HEK293 (cell line): ENCODE results near the gene STOX2.

Source experiments
- CTCF ChIA-PET: fragments of 350-600 bp; formaldehyde crosslinking; extraction: SDS; loops from one replicate; lab custom pipeline; 2021; ENCODE audit warnings: antibody characterized with exemption; lab: Yijun Ruan, JAX
- POLR2A ChIA-PET: fragments of 300-600 bp; formaldehyde crosslinking; extraction: SDS; loops from one replicate; lab custom pipeline; 2020; ENCODE audit warnings: antibody characterized with exemption, inconsistent platforms; lab: Yijun Ruan, JAX
- H3K27ac ChIP-seq: fragments of 200-500 bp; sonication (Bioruptor generic); 2 replicates; pipeline ENCODE4 v1.5.1; 2014; ENCODE audit warnings: low read depth, low read length, control low read depth, inconsistent platforms; ENCODE audit errors: extremely low read depth
- H3K36me3 ChIP-seq, 2 experiments: fragments of 200-500 bp in 1 of 2; sonication (Bioruptor generic) in 1 of 2; 1 replicate in 1 of 2; 2 replicates in 1 of 2; pipeline ENCODE4 v1.5.1; 2014 to 2017; ENCODE audit warnings: inconsistent platforms in 2 of 2, low read length in 2 of 2; ENCODE audit not compliant: control insufficient read depth in 2 of 2, insufficient read depth in 1 of 2
- H3K4me1 ChIP-seq: fragments of 200-500 bp; sonication (Bioruptor generic); 2 replicates; pipeline ENCODE4 v1.5.1; 2014; ENCODE audit warnings: mild to moderate bottlenecking, low read length, inconsistent platforms; ENCODE audit not compliant: control insufficient read depth, insufficient read depth
- H3K4me3 ChIP-seq: 2 replicates; pipeline ENCODE4 v1.5.1; 2011; ENCODE audit warnings: low read depth, mild to moderate bottlenecking, control low read depth, low read length, moderate library complexity
- H3K9me3 ChIP-seq: fragments of 200-500 bp; sonication (Bioruptor generic); 2 replicates; pipeline ENCODE4 v1.5.1; 2014; ENCODE audit warnings: low read depth, low read length, inconsistent platforms; ENCODE audit not compliant: control insufficient read depth, insufficient read depth
- KLF8 ChIP-seq: fragments of 450-650 bp; formaldehyde crosslinking; IDR thresholded peaks from 2 replicates; pipeline ENCODE4 v1.5.1; 2016; ENCODE audit warnings: missing biosample characterization, missing genetic modification characterization
- OSR2 ChIP-seq: fragments of 450-650 bp; formaldehyde crosslinking; IDR thresholded peaks from 2 replicates; pipeline ENCODE4 v1.5.1; 2016; ENCODE audit warnings: missing biosample characterization, missing genetic modification characterization
- ZFHX2 ChIP-seq: fragments of 450-650 bp; formaldehyde crosslinking; conservative IDR thresholded peaks from 2 replicates; pipeline ENCODE4 v1.5.1; 2016; ENCODE audit warnings: missing biosample characterization, missing genetic modification characterization
- ZIC2 ChIP-seq: fragments of 450-650 bp; formaldehyde crosslinking; IDR thresholded peaks from 2 replicates; pipeline ENCODE4 v1.5.1; 2016; ENCODE audit warnings: missing biosample characterization, missing genetic modification characterization
- ZNF138 ChIP-seq: fragments of 450-650 bp; formaldehyde crosslinking; IDR thresholded peaks from 2 replicates; pipeline ENCODE4 v1.5.1; 2016; ENCODE audit warnings: missing biosample characterization, missing genetic modification characterization, borderline replicate concordance
- ZNF211 ChIP-seq: fragments of 450-650 bp; formaldehyde crosslinking; IDR thresholded peaks from 2 replicates; pipeline ENCODE4 v1.5.1; 2016; ENCODE audit warnings: low read depth, missing biosample characterization, missing genetic modification characterization
- ZNF48 ChIP-seq: fragments of 450-650 bp; formaldehyde crosslinking; IDR thresholded peaks from 2 replicates; pipeline ENCODE4 v1.5.1; 2016; ENCODE audit warnings: missing biosample characterization, missing genetic modification characterization
- ZNF549 ChIP-seq: fragments of 450-650 bp; IDR thresholded peaks from 2 replicates; pipeline ENCODE4 v1.5.1; 2018; ENCODE audit warnings: missing biosample characterization, missing genetic modification characterization, mild to moderate bottlenecking, inconsistent platforms, moderate library complexity
- ZNF561 ChIP-seq: fragments of 450-650 bp; IDR thresholded peaks from 2 replicates; pipeline ENCODE4 v1.5.1; 2018; ENCODE audit warnings: missing biosample characterization, missing genetic modification characterization, borderline replicate concordance
- ZNF596 ChIP-seq: fragments of 450-650 bp; IDR thresholded peaks from 2 replicates; pipeline ENCODE4 v1.5.0; 2018; ENCODE audit warnings: missing biosample characterization, mild to moderate bottlenecking, missing genetic modification characterization, moderate library complexity
- ZNF658 ChIP-seq: fragments of 450-650 bp; formaldehyde crosslinking; IDR thresholded peaks from 2 replicates; pipeline ENCODE4; 2016; ENCODE audit warnings: missing biosample characterization, missing genetic modification characterization
- ZNF701 ChIP-seq: fragments of 450-650 bp; formaldehyde crosslinking; IDR thresholded peaks from 2 replicates; pipeline ENCODE4 v1.5.1; 2016; ENCODE audit warnings: missing biosample characterization, missing genetic modification characterization
- ZNF776 ChIP-seq: fragments of 450-650 bp; formaldehyde crosslinking; IDR thresholded peaks from 2 replicates; pipeline ENCODE4 v1.5.0; 2017; ENCODE audit warnings: missing biosample characterization, missing genetic modification characterization, borderline replicate concordance
- ZNF843 ChIP-seq: fragments of 450-650 bp; formaldehyde crosslinking; IDR thresholded peaks from 2 replicates; pipeline ENCODE4 v1.5.1; 2016; ENCODE audit warnings: missing biosample characterization, missing genetic modification characterization
- TF ChIP-seq, protein P1 (sequence below): fragments of 450-650 bp; formaldehyde crosslinking; IDR thresholded peaks from 2 replicates; pipeline ENCODE4 v1.5.1; 2016; ENCODE audit warnings: missing biosample characterization, missing genetic modification characterization
- TF ChIP-seq, protein P2 (sequence below): fragments of 450-650 bp; formaldehyde crosslinking; IDR thresholded peaks from 2 replicates; pipeline ENCODE4 v1.5.1; 2016; ENCODE audit warnings: missing biosample characterization, missing genetic modification characterization
- TF ChIP-seq, protein P3 (sequence below): fragments of 450-650 bp; formaldehyde crosslinking; IDR thresholded peaks from 2 replicates; pipeline ENCODE4 v1.5.0; 2017; ENCODE audit warnings: missing biosample characterization, missing genetic modification characterization, borderline replicate concordance
- TF ChIP-seq, protein P4 (sequence below): fragments of 450-650 bp; formaldehyde crosslinking; conservative IDR thresholded peaks from 2 replicates; pipeline ENCODE4 v1.5.1; 2016; ENCODE audit warnings: low read depth, missing biosample characterization, missing genetic modification characterization
- TF ChIP-seq, protein P5 (sequence below): fragments of 450-650 bp; formaldehyde crosslinking; IDR thresholded peaks from 2 replicates; pipeline ENCODE4 v1.5.1; 2017; ENCODE audit warnings: missing biosample characterization, missing genetic modification characterization
- TF ChIP-seq, protein P6 (sequence below): sonication (generic); formaldehyde crosslinking; IDR thresholded peaks from 2 replicates; pipeline ENCODE4 v1.8.1; 2022; ENCODE audit warnings: mild to moderate bottlenecking, moderate library complexity, missing genetic modification reagents

Gene STOX2

DNA sequence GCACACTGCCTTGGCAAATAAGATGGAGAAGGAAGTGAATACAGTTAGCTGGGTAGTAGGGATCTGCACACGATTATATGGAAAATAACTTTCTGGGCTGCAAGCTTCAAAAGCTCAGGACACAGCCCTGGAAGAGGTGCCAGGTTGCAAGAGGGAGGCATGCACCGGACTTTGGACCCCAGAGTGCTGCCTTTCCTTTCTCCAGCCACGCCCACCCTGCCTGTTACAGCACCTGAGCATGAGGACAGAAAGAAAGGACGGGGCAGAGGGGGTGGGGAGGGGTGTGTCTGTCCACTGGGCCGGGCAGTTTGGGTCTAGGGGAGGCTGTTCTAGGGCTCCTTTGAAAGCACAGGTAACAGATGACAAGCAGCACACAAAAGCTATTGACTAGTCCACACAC, 159.8 kb downstream of the STOX2 start:
- CTCF ChIA-PET, result no interaction called here
- Histone ChIP-seq H3K4me1 (peaks cover 5% of the 10 kb centered on the region), H3K27ac (no peak overlapping the region), H3K36me3 (no peaks in the 10 kb centered on the region), H3K4me3 (no peak overlapping the region), H3K9me3 (no peaks in the 10 kb centered on the region)
- TF ChIP-seq ZFHX2 (tag by site-specific recombination) (no peak), ZNF658 (tag by site-specific recombination) (no peak)
- POLR2A ChIA-PET, result no interaction called here

DNA sequence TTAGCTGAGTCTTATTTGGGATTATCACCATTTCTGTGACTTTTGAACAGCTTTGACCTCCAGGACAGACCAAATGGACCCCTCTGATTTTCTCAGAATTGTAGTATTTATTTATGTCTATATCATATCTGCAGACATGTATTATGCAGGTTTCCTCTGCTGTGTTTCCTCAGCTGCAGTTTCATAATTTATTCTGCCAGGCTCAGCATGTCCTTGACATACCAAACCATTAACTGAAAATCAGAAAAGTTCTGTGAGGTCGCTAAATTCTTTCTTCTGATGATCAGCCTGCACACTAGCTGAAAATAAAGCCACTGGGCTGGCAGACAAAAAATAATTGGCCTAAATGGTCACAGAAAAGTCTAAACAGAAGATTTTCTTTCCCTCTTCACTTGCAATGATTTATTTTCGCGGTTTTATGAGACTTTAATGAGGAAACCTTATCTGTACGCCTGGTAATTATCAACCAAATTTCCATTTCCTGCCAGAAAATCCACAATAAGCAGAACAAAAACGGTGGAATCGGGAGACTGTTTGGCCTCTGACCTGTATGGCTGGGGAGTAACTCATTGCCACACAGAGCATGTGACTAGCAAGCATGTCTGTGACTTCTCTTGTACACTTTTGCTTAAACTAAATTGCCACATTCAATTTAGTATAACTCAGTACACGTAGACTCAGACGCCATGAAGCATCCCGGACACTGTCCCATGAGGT, 161.6 kb downstream of the STOX2 start:
- H3K36me3 ChIP-seq, result no peaks in the 10 kb centered on the region
- ChIA-PET POLR2A (no interaction called here), CTCF (interaction anchor here (0.9 kb wide), 1 partner anchor 29 kb away, joined by 3 read pairs; no protein-coding TSS in a partner anchor)
- no peak for TF ChIP-seq ZIC2
- TF ChIP-seq, protein P1, sequence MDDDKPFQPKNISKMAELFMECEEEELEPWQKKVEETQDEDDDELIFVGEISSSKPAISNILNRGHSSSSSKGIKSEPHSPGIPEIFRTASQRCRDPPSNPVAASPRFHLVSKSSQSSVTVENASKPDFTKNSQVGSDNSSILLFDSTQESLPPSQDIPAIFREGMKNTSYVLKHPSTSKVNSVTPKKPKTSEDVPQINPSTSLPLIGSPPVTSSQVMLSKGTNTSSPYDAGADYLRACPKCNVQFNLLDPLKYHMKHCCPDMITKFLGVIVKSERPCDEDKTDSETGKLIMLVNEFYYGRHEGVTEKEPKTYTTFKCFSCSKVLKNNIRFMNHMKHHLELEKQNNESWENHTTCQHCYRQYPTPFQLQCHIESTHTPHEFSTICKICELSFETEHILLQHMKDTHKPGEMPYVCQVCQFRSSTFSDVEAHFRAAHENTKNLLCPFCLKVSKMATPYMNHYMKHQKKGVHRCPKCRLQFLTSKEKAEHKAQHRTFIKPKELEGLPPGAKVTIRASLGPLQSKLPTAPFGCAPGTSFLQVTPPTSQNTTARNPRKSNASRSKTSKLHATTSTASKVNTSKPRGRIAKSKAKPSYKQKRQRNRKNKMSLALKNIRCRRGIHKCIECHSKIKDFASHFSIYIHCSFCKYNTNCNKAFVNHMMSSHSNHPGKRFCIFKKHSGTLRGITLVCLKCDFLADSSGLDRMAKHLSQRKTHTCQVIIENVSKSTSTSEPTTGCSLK (tag by site-specific recombination), result no peak
- no peak for TF ChIP-seq ZNF596 (tag by site-specific recombination)
- no peak for TF ChIP-seq ZNF701
- TF ChIP-seq ZNF138 (tag by site-specific recombination), result no peak
- TF ChIP-seq, protein P2, sequence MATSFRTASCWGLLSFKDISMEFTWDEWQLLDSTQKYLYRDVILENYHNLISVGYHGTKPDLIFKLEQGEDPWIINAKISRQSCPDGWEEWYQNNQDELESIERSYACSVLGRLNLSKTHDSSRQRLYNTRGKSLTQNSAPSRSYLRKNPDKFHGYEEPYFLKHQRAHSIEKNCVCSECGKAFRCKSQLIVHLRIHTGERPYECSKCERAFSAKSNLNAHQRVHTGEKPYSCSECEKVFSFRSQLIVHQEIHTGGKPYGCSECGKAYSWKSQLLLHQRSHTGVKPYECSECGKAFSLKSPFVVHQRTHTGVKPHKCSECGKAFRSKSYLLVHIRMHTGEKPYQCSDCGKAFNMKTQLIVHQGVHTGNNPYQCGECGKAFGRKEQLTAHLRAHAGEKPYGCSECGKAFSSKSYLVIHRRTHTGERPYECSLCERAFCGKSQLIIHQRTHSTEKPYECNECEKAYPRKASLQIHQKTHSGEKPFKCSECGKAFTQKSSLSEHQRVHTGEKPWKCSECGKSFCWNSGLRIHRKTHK (tag by site-specific recombination), result no peak
- no peak for TF ChIP-seq ZNF48 (tag by site-specific recombination)
- 0 out of 2 replicates have a peak, but pooled peaks have one; percentile 36 for TF ChIP-seq ZNF843 (tag by site-specific recombination)
- TF ChIP-seq, protein P3, sequence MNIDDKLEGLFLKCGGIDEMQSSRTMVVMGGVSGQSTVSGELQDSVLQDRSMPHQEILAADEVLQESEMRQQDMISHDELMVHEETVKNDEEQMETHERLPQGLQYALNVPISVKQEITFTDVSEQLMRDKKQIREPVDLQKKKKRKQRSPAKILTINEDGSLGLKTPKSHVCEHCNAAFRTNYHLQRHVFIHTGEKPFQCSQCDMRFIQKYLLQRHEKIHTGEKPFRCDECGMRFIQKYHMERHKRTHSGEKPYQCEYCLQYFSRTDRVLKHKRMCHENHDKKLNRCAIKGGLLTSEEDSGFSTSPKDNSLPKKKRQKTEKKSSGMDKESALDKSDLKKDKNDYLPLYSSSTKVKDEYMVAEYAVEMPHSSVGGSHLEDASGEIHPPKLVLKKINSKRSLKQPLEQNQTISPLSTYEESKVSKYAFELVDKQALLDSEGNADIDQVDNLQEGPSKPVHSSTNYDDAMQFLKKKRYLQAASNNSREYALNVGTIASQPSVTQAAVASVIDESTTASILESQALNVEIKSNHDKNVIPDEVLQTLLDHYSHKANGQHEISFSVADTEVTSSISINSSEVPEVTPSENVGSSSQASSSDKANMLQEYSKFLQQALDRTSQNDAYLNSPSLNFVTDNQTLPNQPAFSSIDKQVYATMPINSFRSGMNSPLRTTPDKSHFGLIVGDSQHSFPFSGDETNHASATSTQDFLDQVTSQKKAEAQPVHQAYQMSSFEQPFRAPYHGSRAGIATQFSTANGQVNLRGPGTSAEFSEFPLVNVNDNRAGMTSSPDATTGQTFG (tag by site-specific recombination), result no peak
- TF ChIP-seq OSR2 (tag by site-specific recombination), result peak; percentile 40; the same call in 1 of the 2 replicates
- no peak for TF ChIP-seq ZNF549 (tag by site-specific recombination)
- TF ChIP-seq KLF8 (tag by site-specific recombination), result no peak
- TF ChIP-seq ZNF211 (tag by site-specific recombination), result no peak
- TF ChIP-seq ZNF561 (tag by site-specific recombination), result no peak
- TF ChIP-seq, protein P4, sequence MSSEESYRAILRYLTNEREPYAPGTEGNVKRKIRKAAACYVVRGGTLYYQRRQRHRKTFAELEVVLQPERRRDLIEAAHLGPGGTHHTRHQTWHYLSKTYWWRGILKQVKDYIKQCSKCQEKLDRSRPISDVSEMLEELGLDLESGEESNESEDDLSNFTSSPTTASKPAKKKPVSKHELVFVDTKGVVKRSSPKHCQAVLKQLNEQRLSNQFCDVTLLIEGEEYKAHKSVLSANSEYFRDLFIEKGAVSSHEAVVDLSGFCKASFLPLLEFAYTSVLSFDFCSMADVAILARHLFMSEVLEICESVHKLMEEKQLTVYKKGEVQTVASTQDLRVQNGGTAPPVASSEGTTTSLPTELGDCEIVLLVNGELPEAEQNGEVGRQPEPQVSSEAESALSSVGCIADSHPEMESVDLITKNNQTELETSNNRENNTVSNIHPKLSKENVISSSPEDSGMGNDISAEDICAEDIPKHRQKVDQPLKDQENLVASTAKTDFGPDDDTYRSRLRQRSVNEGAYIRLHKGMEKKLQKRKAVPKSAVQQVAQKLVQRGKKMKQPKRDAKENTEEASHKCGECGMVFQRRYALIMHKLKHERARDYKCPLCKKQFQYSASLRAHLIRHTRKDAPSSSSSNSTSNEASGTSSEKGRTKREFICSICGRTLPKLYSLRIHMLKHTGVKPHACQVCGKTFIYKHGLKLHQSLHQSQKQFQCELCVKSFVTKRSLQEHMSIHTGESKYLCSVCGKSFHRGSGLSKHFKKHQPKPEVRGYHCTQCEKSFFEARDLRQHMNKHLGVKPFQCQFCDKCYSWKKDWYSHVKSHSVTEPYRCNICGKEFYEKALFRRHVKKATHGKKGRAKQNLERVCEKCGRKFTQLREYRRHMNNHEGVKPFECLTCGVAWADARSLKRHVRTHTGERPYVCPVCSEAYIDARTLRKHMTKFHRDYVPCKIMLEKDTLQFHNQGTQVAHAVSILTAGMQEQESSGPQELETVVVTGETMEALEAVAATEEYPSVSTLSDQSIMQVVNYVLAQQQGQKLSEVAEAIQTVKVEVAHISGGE, result no peak
- TF ChIP-seq, protein P5, sequence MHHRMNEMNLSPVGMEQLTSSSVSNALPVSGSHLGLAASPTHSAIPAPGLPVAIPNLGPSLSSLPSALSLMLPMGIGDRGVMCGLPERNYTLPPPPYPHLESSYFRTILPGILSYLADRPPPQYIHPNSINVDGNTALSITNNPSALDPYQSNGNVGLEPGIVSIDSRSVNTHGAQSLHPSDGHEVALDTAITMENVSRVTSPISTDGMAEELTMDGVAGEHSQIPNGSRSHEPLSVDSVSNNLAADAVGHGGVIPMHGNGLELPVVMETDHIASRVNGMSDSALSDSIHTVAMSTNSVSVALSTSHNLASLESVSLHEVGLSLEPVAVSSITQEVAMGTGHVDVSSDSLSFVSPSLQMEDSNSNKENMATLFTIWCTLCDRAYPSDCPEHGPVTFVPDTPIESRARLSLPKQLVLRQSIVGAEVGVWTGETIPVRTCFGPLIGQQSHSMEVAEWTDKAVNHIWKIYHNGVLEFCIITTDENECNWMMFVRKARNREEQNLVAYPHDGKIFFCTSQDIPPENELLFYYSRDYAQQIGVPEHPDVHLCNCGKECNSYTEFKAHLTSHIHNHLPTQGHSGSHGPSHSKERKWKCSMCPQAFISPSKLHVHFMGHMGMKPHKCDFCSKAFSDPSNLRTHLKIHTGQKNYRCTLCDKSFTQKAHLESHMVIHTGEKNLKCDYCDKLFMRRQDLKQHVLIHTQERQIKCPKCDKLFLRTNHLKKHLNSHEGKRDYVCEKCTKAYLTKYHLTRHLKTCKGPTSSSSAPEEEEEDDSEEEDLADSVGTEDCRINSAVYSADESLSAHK, result 0 out of 2 replicates have a peak, but pooled peaks have one; percentile 38
- TF ChIP-seq ZNF776 (tag by site-specific recombination), result no peak
- TF ChIP-seq, protein P6, sequence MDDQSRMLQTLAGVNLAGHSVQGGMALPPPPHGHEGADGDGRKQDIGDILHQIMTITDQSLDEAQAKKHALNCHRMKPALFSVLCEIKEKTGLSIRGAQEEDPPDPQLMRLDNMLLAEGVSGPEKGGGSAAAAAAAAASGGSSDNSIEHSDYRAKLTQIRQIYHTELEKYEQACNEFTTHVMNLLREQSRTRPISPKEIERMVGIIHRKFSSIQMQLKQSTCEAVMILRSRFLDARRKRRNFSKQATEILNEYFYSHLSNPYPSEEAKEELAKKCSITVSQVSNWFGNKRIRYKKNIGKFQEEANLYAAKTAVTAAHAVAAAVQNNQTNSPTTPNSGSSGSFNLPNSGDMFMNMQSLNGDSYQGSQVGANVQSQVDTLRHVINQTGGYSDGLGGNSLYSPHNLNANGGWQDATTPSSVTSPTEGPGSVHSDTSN (CRISPR knock-in tag), result no peak

More for the DNA sequence above, 161.6 kb downstream of the STOX2 start:
- no peak overlapping the region for H3K27ac ChIP-seq
- H3K4me3 ChIP-seq, result no peak overlapping the region
- peaks cover 5% of the 10 kb centered on the region for H3K4me1 ChIP-seq
- H3K9me3 ChIP-seq, result no peaks in the 10 kb centered on the region
